NCI-H2227 treated with DMSO at 0.1 percent for 48 hours (cell line): ENCODE measurements around the gene CPXM1.
"Not testable (repeated sequence)": the region's sequence is repeated elsewhere in the genome, so short reads cannot be mapped to it uniquely, and the experiment has no call there.

Source experiments
- DNase-seq: peaks from one replicate; lab custom pipeline; 2025; lab: John Stamatoyannopoulos, UW

The CPXM1 gene

GRCh38 chr20:2799688-2800520, 523 bp downstream of the CPXM1 start:
- DNase-seq, result peak; percentile 36

- DNase-seq, result no peak
These were observed 1.2 kb downstream of the CPXM1 start for GRCh38 chr20:2799271-2799670.

DNA sequence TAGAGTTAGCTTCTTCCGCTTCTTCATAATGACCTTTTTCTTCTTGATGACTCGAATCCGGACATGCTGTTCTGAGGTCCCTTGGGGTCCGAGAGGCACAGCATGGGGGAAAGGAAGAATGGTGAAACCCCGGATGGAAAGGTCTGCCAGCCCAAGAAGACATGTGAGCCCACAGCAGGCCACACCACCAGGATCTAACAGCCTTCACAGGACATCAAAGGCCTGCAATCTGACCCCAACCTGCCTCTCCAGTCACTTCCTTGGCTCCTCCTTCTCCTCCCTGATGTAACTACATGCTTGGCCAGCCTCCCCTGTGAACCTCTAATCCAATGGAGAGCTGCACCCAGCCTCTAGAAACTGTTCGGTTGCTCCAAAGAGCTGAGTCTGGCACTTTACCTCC, 1.6 kb downstream of the CPXM1 start:
- no peak for DNase-seq

- DNase-seq, result no peak
These were observed 2.2 kb downstream of the CPXM1 start for GRCh38 chr20:2798095-2798805.

DNA sequence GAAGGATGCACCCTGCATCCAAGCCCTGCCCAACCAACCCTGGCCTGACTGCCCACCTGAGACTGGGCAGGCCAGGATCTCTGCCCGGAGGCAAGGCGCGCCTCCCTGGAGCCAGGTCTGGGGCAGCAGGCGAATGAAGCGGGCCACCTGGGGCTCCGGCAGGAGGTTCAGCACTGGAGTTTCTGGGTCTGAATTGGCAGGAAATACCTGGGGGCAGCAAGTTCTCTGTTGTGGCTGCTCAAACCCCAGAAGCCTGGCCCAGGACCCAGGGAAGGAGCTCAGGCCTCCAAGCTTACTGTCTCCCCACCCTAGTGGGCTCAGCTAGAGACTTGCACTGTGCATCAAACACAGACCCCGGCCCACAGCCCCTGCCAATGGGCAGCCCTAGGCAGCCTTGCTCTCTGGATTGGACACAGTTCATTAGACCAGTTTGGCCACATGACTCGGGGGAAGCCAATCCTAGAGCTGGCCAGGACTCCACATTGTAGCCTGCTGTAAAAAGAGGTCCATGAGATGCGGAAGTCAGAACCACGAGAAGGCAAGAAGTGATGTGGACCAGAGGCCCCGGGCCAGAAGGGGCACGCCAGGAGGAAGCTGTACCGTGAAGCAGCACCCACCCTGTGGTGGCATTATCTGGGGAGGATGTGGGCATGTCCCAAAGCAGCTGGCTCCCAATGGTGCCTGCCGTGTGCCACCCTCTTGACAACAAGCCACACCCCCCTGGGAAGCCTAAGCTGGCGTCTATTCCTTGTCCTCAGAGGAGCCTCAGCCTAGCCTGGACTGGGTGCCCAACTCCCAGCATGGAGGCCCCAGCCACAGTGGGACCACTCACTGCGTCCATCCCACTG, 3.1 kb downstream of the CPXM1 start:
- DNase-seq, result no peak

DNA sequence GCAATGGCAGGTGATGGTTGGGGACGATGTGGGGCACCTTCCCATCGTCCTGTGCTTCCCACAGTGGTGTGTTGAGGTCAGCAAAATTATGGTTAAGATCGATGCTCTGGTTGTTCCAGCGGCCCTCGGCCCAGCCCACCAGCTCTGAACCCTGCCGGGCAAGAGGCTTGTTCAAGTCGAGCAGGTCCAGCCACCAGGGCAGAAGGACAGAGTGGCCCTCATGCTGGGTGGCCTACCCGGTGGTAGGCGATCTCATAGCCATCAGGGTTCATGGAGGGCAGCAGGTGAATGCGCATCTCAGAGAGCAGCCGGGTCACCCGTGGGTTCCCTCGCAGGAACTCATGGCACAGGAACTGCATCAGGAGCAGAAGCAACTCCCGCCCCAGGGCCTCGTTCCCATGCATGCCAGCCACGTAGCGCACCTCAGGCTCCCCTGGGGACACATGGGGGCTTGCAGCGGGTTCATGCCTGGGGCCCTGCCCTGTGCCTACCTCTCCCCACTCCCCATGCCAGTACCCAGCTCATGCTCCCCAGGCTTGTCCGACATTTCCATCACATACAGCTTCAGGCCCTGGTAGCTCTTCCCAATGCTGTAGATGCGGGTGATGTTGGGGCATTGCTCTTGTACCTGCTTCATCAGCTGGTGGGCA, 4.3 kb downstream of the CPXM1 start:
- no peak for DNase-seq

DNA sequence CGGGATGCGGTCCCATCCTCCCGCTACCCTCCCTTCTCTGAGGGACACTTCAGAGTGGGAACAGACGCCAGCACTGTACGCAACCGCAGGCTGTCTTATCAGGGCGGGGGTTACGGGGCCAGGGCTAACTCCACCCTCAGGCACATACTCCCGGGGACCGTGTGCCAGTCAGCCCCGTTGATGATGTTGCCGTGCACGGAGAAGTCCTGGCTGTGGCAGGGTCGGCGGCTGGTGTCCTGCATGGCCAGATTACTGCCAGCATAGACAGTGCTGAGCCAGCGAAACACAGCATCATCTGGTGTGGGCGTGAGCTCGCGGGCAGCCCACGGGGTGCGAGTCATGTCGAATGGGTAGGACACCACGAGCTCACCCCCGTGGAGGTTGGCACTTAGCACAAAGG, 5.0 kb downstream of the CPXM1 start:
- no peak for DNase-seq

DNA sequence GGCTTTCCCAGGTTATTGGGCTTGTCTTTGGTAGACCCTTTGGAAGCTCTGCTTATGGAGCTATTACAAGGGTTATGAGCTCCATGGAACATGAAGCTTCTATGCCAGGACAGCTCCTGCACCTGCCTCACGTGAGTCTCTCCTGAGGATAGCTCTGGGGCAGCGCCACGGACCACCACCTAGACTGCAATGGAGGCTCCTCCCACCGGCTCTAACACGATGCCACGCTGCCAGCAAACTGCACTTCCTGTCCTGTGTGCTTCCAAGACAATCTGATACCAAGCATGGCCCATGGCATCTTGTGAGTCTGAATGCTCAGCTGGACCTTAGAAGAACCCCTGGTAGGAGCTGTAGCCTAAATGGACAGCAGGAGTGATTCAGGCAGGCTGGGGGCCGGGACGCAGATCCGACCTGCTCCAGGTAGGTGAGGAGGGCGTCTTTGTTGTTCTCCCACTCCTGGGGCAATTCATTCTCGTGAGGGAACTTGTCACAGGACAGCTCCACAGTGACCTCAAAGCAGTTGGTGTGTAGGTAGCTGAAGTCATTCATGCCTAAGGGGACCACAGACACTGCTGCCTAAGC, 5.5 kb downstream of the CPXM1 start:
- no peak for DNase-seq

DNA sequence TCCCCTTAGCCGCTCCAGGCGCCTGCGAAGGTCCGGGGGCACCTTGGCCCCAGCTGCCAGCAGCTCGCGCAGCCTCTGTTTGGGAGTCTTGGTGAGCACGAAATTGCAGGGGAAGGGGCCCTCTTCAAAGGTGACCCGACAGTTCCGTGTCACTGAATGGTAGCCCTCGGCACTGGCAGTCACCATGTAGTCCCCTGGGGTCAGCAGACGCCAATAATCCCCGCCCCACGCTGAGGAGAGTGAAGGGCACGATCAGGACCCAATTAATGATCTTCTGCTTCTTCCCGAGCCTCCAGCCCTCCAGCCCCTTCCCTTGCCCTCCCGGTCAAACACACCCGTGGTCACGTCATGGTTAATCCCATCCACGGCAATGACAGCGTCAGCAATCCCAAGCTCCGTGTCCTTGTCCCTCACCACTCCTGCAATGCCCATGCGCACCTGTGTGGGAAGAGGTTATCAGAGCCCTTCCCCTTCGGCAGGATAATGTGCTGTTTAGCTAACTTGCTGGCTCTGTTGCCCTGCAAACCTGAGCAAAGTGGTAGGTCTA, 6.2 kb downstream of the CPXM1 start:
- DNase-seq, result no peak

DNA sequence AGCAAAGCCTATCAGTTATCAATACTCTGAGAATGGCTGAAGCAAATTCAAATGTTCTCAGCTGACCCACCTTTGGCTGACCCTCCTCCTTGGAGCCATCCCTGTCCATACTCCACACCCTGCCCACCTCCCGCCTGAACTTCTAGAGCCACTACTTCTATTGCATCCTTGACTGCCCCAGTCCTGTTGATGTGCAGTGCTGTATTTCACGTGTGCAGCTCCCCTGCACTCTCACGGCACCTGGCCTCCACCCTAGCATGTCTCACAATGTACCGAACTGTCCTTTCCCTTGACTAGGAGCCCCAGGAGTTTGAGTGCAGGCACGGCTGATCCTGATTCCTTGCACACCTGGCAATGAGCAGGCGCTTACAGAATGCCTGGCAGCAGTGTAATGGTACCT, 7.0 kb downstream of the CPXM1 start:
- DNase-seq, result no peak

- no peak for DNase-seq
These were observed 16.4 kb downstream of the CPXM1 start for GRCh38 chr20:2783908-2784566.

DNA sequence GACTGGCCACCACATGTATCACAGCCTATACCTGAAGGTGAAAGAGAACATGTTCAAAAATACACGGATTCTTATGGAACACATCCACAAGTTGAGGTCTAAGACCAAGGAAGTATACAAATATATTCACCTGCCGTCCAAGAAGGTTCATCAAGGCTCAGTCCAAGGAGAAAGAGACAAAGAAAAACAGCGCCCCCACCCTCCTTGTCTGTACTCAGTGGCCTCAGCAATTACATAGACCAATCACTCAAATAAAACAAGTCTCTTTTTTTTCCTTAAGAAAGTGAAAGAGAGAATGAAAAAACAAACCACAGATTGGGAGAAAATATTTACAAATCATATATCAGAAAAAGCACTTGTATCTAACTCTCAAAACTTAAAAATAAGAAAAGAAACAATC, 19.5 kb downstream of the CPXM1 start:
- DNase-seq, result no peak

- no peak for DNase-seq
These were observed 21.7 kb downstream of the CPXM1 start for GRCh38 chr20:2778602-2779321.

- no peak for DNase-seq
These were observed 25.3 kb downstream of the CPXM1 start for GRCh38 chr20:2775139-2775538.

GRCh38 chr20:2773812-2774211, 26.6 kb downstream of the CPXM1 start:
- DNase-seq, result no peak

GRCh38 chr20:2771631-2772080, 28.8 kb downstream of the CPXM1 start:
- DNase-seq, result no peak

GRCh38 chr20:2770091-2770490, 30.3 kb downstream of the CPXM1 start:
- not testable (repeated sequence) for DNase-seq

DNA sequence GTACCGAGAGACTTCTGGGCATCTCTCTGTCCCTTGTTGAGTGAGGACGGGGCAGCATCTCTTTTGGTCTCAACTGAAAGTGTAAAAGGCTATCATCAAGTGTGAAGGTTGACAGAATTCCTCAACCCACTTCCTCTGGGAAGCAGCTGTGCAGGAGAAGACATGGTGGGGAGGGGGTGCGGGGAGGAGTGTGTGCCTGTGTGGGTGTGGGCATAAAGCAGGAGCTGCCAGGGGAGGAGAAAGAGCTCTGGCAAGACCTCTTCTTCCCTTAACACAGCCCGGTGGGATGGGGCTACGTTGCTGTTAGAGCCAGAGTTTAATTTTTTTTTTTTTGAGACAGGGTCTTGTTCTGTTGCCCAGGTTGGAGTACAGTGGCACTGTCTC, 31.8 kb downstream of the CPXM1 start:
- no peak for DNase-seq

- DNase-seq, result no peak
These were observed 32.4 kb downstream of the CPXM1 start for GRCh38 chr20:2767768-2768631.
